Endothelial cell of umbilical vein (primary cell): ENCODE results near the gene PFAS. TPM values are rescaled to one million over a fixed set of nuclear protein-coding genes. Genes with fewer than 3 reads are reported as not detected.

Source experiments
- BruUV-seq: library from RNA; stranded (reverse); fragments of 400-500 nt; replicated peaks from 2 replicates; lab custom pipeline; 2021; lab: Mats Ljungman, UMichigan
- CTCF ChIA-PET: fragments of 300-600, 350-600 bp; sonication (Branson Sonifier 250); formaldehyde crosslinking; loops from one replicate; lab custom pipeline; 2021; ENCODE audit warnings: antibody characterized with exemption, inconsistent platforms; lab: Charles Lee
- POLR2A ChIA-PET: fragments of 300-600, 350-600 bp; sonication (Branson Sonifier 250); formaldehyde crosslinking; loops from one replicate; lab custom pipeline; 2021; ENCODE audit warnings: antibody characterized with exemption, inconsistent platforms; lab: Charles Lee
- DNase-seq: peaks from one replicate; pipeline ENCODE4 v3.0.0-alpha.2; 2011; ENCODE audit warnings: low read depth, low spot score
- FAIRE-seq: peaks from 2 replicates; lab custom pipeline; 2011; peaks lifted over from hg19 to GRCh38; lab: Jason Lieb, UNC
- H2AFZ ChIP-seq: 2 replicates; pipeline ENCODE4 v1.6.0; 2012; ENCODE audit warnings: low read depth, low read length, control low read depth, inconsistent platforms
- H3K27ac ChIP-seq: 2 replicates; pipeline ENCODE4 v1.5.1; 2011; ENCODE audit warnings: low read depth, mild to moderate bottlenecking, control low read depth, low read length, moderate library complexity; ENCODE audit not compliant: insufficient read depth
- H3K27me3 ChIP-seq, 2 experiments: 2 replicates each; pipeline versions ENCODE4 v1.6.0 to v1.6.1; 2011; ENCODE audit warnings: low read length in 2 of 2, mixed read lengths in 1 of 2; ENCODE audit not compliant: control insufficient read depth in 2 of 2, insufficient read depth in 2 of 2
- H3K36me3 ChIP-seq, 2 experiments: 2 replicates in 1 of 2; 3 replicates in 1 of 2; pipeline ENCODE4 v1.5.1; 2011; ENCODE audit warnings: low read length in 2 of 2, mild to moderate bottlenecking in 1 of 2, moderate library complexity in 1 of 2; ENCODE audit not compliant: control insufficient read depth in 2 of 2, insufficient read depth in 2 of 2; ENCODE audit errors: extremely low read depth in 1 of 2
- H3K4me1 ChIP-seq: 3 replicates; pipeline ENCODE4 v1.5.1; 2011; ENCODE audit warnings: mild to moderate bottlenecking, low read length; ENCODE audit not compliant: control insufficient read depth, insufficient read depth; ENCODE audit errors: extremely low read depth
- H3K4me2 ChIP-seq: 2 replicates; pipeline ENCODE4 v1.6.1; 2011; ENCODE audit warnings: low read length, control low read depth, mixed read lengths; ENCODE audit not compliant: insufficient read depth
- H3K4me3 ChIP-seq, 3 experiments: fragments of 200-600 bp in 1 of 3; sonication (generic), shearing (Covaris generic) in 1 of 3; replicated peaks in 1 of 3; 2 replicates each; pipeline ENCODE4 v1.5.1; 2011 to 2016; ENCODE audit warnings: control low read depth in 3 of 3, low read length in 3 of 3, mild to moderate bottlenecking in 2 of 3, inconsistent platforms in 1 of 3, low read depth in 1 of 3, moderate library complexity in 1 of 3; ENCODE audit not compliant: insufficient read depth in 1 of 3
- H3K79me2 ChIP-seq: 2 replicates; pipeline ENCODE4 v1.6.0; 2012; ENCODE audit warnings: low read length, inconsistent platforms; ENCODE audit not compliant: control insufficient read depth, insufficient read depth
- H3K9ac ChIP-seq: replicated peaks from 2 replicates; pipeline ENCODE3; 2011; ENCODE audit warnings: low read length, control low read depth; ENCODE audit not compliant: insufficient read depth; ENCODE audit errors: extremely low read depth
- H3K9me1 ChIP-seq: replicated peaks from 3 replicates; pipeline ENCODE4 v1.6.0; 2011; ENCODE audit warnings: mild to moderate bottlenecking, low read length; ENCODE audit not compliant: control insufficient read depth, insufficient read depth; ENCODE audit errors: extremely low read depth
- H3K9me3 ChIP-seq: replicated peaks from 2 replicates; pipeline ENCODE4 v1.5.1; 2012; ENCODE audit warnings: low read length, inconsistent platforms; ENCODE audit not compliant: control insufficient read depth, insufficient read depth
- H4K20me1 ChIP-seq: replicated peaks from 2 replicates; pipeline ENCODE3; 2011; ENCODE audit warnings: mild to moderate bottlenecking, low read length; ENCODE audit not compliant: control insufficient read depth, insufficient read depth; ENCODE audit errors: extremely low read depth
- EZH2 ChIP-seq: IDR thresholded peaks from 2 replicates; pipeline ENCODE4 v1.6.1; 2012; ENCODE audit warnings: borderline replicate concordance, low read depth, mild to moderate bottlenecking, moderate library complexity, low read length, inconsistent platforms; ENCODE audit not compliant: severe bottlenecking
- FOS ChIP-seq: IDR thresholded peaks from 2 replicates; pipeline ENCODE4 v1.6.1; 2011; ENCODE audit warnings: mild to moderate bottlenecking, low read length, moderate library complexity, borderline replicate concordance; ENCODE audit not compliant: insufficient read depth
- GATA2 ChIP-seq: IDR thresholded peaks from 2 replicates; pipeline ENCODE4 v1.7.0; 2011; ENCODE audit warnings: low read depth, mild to moderate bottlenecking, moderate library complexity, mixed read lengths, low read length; ENCODE audit not compliant: insufficient read length, insufficient read depth
- JUN ChIP-seq: IDR thresholded peaks from 2 replicates; pipeline ENCODE4 v1.6.1; 2011; ENCODE audit warnings: borderline replicate concordance, low read depth; ENCODE audit not compliant: insufficient read length, insufficient read depth
- MYC ChIP-seq: IDR thresholded peaks from one replicate; pipeline ENCODE4 v1.6.1; 2011; ENCODE audit warnings: mild to moderate bottlenecking, low read depth, low read length
- POLR2AphosphoS5 ChIP-seq: IDR thresholded peaks from 2 replicates; pipeline ENCODE4 v1.6.1; 2012; ENCODE audit warnings: low read depth, mild to moderate bottlenecking, control low read depth, low read length, moderate library complexity; ENCODE audit not compliant: insufficient read depth
- dilution Hi-C: fragments of 300-500 bp; cut with MboI; formaldehyde crosslinking; loops from one replicate; pipeline ENCODE4 v1.15.0; 2019; ENCODE audit warnings: low sequenced_read_pairs; ENCODE audit not compliant: extremely low pct_ligation_motif_present
- intact Hi-C: fragments of 100-400 bp; cut with micrococcal nuclease; formaldehyde crosslinking; loops from one replicate; pipeline ENCODE4 v1.10.0; 2022
- polyA plus RNA-seq, 4 experiments: library from polyadenylated mRNA; depleted of rRNA in 3 of 4; stranded (reverse) in 3 of 4; unstranded in 1 of 4; fragments of >200 nt; gene quantifications; 2 replicates each; pipeline versions ENCODE4 v1.2.1 to v1.2.3, GENCODE V29; 2011 to 2012; ENCODE audit warnings: missing spikeins in 1 of 4
- total RNA-seq: library from RNA; stranded (reverse); gene quantifications from 2 replicates; pipeline ENCODE4 v1.2.3, GENCODE V29; 2021
- TF ChIP-seq, protein P1 (sequence below), 2 donors: IDR thresholded peaks; 1 replicate in 1 of 2; 2 replicates in 1 of 2; pipeline ENCODE4 v1.5.1; 2011; ENCODE audit warnings: low read length in 2 of 2, mild to moderate bottlenecking in 2 of 2, moderate library complexity in 2 of 2, control low read depth in 1 of 2, inconsistent platforms in 1 of 2, low read depth in 1 of 2; ENCODE audit not compliant: insufficient read depth in 1 of 2; ENCODE audit errors: extremely low read depth in 1 of 2

The PFAS gene
- total and polyA plus RNA-seq, 2 donors (not counting 3 experiments of a cell fraction or from before 2014, with no cell fraction given) = 34.1 to 108 TPM

DNA sequence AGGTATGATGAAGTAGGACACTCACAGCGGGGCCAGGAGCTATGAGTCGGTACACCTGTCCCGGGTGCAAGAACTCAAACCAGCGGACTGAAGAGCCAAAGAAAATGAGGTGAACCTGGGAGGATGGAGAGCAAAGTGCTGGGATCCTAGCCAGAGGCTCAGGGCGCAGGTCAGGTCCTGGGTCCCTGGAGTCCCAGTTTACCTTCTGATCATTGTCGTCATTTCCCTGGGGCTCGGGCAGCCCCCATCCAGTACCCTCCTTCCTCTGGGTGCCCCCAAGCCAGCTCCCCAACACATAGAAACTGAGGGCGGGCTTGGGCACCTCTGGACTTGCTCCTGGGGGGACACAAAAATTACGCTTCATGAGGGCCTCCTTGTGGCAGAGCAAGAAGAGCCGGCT lies 17.4 kb upstream of the PFAS start:
- Histone ChIP-seq H3K4me3 (no peak overlapping the region), H3K27ac (no peak overlapping the region), H3K27me3 (no peaks in the 10 kb centered on the region), H4K20me1 (no peaks in the 10 kb centered on the region), H3K36me3 (peaks cover 11 to 63% of the 10 kb centered on the region in 2 experiments), H3K4me1 (no peaks in the 10 kb centered on the region), H2AFZ (no peak overlapping the region), H3K9me3 (no peaks in the 10 kb centered on the region), H3K79me2 (no peaks in the 10 kb centered on the region), H3K9me1 (no peaks in the 10 kb centered on the region), H3K9ac (no peak overlapping the region), H3K4me2 (no peak overlapping the region)
- dilution Hi-C loops (loop anchor here (10.0 kb wide), 1 partner anchor 73 kb away; no protein-coding TSS in a partner anchor), intact Hi-C loops (no loop called here)
- TF ChIP-seq JUN (no peak), POLR2AphosphoS5 (no peak), FOS (no peak), MYC (no peak), EZH2 (no peak), GATA2 (no peak)
- TF ChIP-seq, protein P1, sequence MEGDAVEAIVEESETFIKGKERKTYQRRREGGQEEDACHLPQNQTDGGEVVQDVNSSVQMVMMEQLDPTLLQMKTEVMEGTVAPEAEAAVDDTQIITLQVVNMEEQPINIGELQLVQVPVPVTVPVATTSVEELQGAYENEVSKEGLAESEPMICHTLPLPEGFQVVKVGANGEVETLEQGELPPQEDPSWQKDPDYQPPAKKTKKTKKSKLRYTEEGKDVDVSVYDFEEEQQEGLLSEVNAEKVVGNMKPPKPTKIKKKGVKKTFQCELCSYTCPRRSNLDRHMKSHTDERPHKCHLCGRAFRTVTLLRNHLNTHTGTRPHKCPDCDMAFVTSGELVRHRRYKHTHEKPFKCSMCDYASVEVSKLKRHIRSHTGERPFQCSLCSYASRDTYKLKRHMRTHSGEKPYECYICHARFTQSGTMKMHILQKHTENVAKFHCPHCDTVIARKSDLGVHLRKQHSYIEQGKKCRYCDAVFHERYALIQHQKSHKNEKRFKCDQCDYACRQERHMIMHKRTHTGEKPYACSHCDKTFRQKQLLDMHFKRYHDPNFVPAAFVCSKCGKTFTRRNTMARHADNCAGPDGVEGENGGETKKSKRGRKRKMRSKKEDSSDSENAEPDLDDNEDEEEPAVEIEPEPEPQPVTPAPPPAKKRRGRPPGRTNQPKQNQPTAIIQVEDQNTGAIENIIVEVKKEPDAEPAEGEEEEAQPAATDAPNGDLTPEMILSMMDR (IDR thresholded peaks at IDR 0.05; ENCODE audit: extremely low read depth in 1 of 2, insufficient read depth in 1 of 2, low read depth in 1 of 2, low read length in 2 of 2) = no peak
- BruUV-seq = TSS peak; percentile 5
- FAIRE-seq (no peak), DNase-seq (no peak)
- POLR2A ChIA-PET = no interaction called here
- CTCF ChIA-PET = no interaction called here
